Uterus (tissue), 4 donors: ENCODE data around the gene GSDME. TPM values are rescaled to one million over a fixed set of nuclear protein-coding genes. Genes with fewer than 3 reads are reported as not detected.

Experiments used
- DNase-seq, 2 donors: peaks; one replicate each; pipeline ENCODE4 v3.0.0-alpha.2; 2019 to 2020
- H3K27ac ChIP-seq, 2 donors: fragments of 200-600 bp; sonication (generic); 1 replicate in 1 of 2; 2 replicates in 1 of 2; pipeline ENCODE4 v1.5.1; 2016 to 2018
- H3K27me3 ChIP-seq, 2 donors: fragments of 200-600 bp; sonication (generic); one replicate each; pipeline ENCODE4 v1.5.1; 2018 to 2019; ENCODE audit warnings: control low read depth in 1 of 2
- H3K36me3 ChIP-seq, 2 donors: fragments of 200-600 bp; sonication (generic); one replicate each; pipeline ENCODE4 v1.5.1; 2019; ENCODE audit warnings: control low read depth in 1 of 2
- H3K4me1 ChIP-seq, 2 donors: fragments of 200-600 bp; sonication (generic); one replicate each; pipeline ENCODE4 v1.5.1; 2018 to 2019; ENCODE audit warnings: control low read depth in 1 of 2
- H3K4me3 ChIP-seq, 2 donors: fragments of 200-600 bp; sonication (generic); 1 replicate in 1 of 2; 2 replicates in 1 of 2; pipeline ENCODE4 v1.5.1; 2018 to 2019; ENCODE audit warnings: mild to moderate bottlenecking in 1 of 2
- H3K9me3 ChIP-seq, 2 donors: fragments of 200-600 bp; sonication (generic); one replicate each; pipeline ENCODE4 v1.5.1; 2019; ENCODE audit warnings: control low read depth in 1 of 2
- CTCF ChIP-seq, 4 experiments: fragments of 200-600 bp in 2 of 4; fragments of 450-650 bp in 2 of 4; sonication (generic) in 2 of 4; IDR thresholded peaks; one replicate each; pipeline ENCODE4 v1.5.1; 2016 to 2019; ENCODE audit warnings: antibody characterized with exemption in 4 of 4, mild to moderate bottlenecking in 2 of 4, moderate library complexity in 1 of 4
- POLR2A ChIP-seq, 2 donors: fragments of 450-650 bp; IDR thresholded peaks; one replicate each; pipeline ENCODE4 v1.6.1; 2016; ENCODE audit warnings: antibody characterized with exemption in 2 of 2, mild to moderate bottlenecking in 1 of 2, moderate library complexity in 1 of 2
- intact Hi-C: fragments of 100-400 bp; cut with DNase I; formaldehyde crosslinking; loops from one replicate; pipeline ENCODE4 v1.15.1; 2023; ENCODE audit warnings: low total_unique reads
- total RNA-seq, 4 donors: library from RNA; depleted of rRNA in 3 of 4; stranded (reverse); fragments of >200 nt in 3 of 4; gene quantifications; one replicate each; pipeline versions ENCODE4 v1.1.0 to v1.2.4, GENCODE V29; 2014 to 2023
- donor health status: DM: yes; HTN: yes; CAD: no.

Gene GSDME
- total RNA-seq, 4 donors from 2014 or later: 10.8 to 25.5 (median 20.8) TPM

GRCh38 chr7:24727154-24728120, 29.8 kb downstream of the GSDME start:
- H3K4me1 ChIP-seq: peaks cover 0 to 7% of the 10 kb centered on the region in 2 donors
- peak overlapping the region in 1 of 2 donors; percentile 59 for H3K27ac ChIP-seq
- no peaks in the 10 kb centered on the region for H3K9me3 ChIP-seq
- TF ChIP-seq CTCF (IDR thresholded peaks at IDR 0.05): no peak
- no peaks in the 10 kb centered on the region for H3K36me3 ChIP-seq
- intact Hi-C loops: no loop called here
- peak; percentile 4 to 44 for DNase-seq
- H3K4me3 ChIP-seq: no peak overlapping the region
- H3K27me3 ChIP-seq: no peaks in the 10 kb centered on the region

- no peak overlapping the region for H3K4me3 ChIP-seq
- peak in 1 of 2 donors; percentile 6 for DNase-seq
- intact Hi-C loops: no loop called here
- TF ChIP-seq POLR2A (IDR thresholded peaks at IDR 0.05) (no peak), CTCF (IDR thresholded peaks at IDR 0.05) (no peak)
- no peaks in the 10 kb centered on the region for H3K9me3 ChIP-seq
- peaks cover 0 to 7% of the 10 kb centered on the region in 2 donors for H3K4me1 ChIP-seq
- no peaks in the 10 kb centered on the region for H3K27me3 ChIP-seq
- H3K36me3 ChIP-seq: no peaks in the 10 kb centered on the region
- no peak overlapping the region for H3K27ac ChIP-seq
Measured at GRCh38 chr7:24725554-24726241, 31.6 kb downstream of the GSDME start.

- no peaks in the 10 kb centered on the region for H3K9me3 ChIP-seq
- H3K36me3 ChIP-seq: no peaks in the 10 kb centered on the region
- intact Hi-C loops: no loop called here
- H3K4me3 ChIP-seq: no peak overlapping the region
- TF ChIP-seq POLR2A (IDR thresholded peaks at IDR 0.05) (no peak), CTCF (IDR thresholded peaks at IDR 0.05) (no peak)
- DNase-seq: no peak
- peaks cover 0 to 7% of the 10 kb centered on the region in 2 donors for H3K4me1 ChIP-seq
- H3K27me3 ChIP-seq: no peaks in the 10 kb centered on the region
- no peak overlapping the region for H3K27ac ChIP-seq
Measured at GRCh38 chr7:24724451-24725190, 32.6 kb downstream of the GSDME start.

- DNase-seq: no peak
- Histone ChIP-seq H3K27me3 (no peaks in the 10 kb centered on the region), H3K4me3 (no peak overlapping the region), H3K9me3 (no peaks in the 10 kb centered on the region), H3K36me3 (no peaks in the 10 kb centered on the region), H3K4me1 (peaks cover 0 to under 1% of the 10 kb centered on the region in 2 donors), H3K27ac (no peak overlapping the region)
- intact Hi-C loops: no loop called here
- TF ChIP-seq POLR2A (IDR thresholded peaks at IDR 0.05) (no peak), CTCF (IDR thresholded peaks at IDR 0.05) (no peak)
Measured at GRCh38 chr7:24723178-24723530, 34.1 kb downstream of the GSDME start.
